Measurements from ENCODE around the gene HTATIP2.

HTATIP2 gene

GRCh38 chr11:20407344-20407743 is 43.8 kb downstream of the HTATIP2 start:
- Histone ChIP-seq H3K9me3 (ENCODE audit: control insufficient read depth, insufficient read depth, low read length) (no peaks in the 10 kb centered on the region), H3K4me1 (ENCODE audit: control insufficient read depth, low read length) (no peaks in the 10 kb centered on the region)
- TF ChIP-seq CTCF (IDR thresholded peaks at IDR 0.05; ENCODE audit: low read depth, low read length, poor library complexity, severe bottlenecking) = no peak
- TF ChIP-seq EZH2phosphoT487 (IDR thresholded peaks at IDR 0.05; ENCODE audit: borderline replicate concordance, low read length) = no peak

GRCh38 chr11:20415432-20415831 is 51.9 kb downstream of the HTATIP2 start:
- no peak overlapping the region for H3K4me2 ChIP-seq (ENCODE audit: low read length)
- H3K9me2 ChIP-seq (replicated peaks; ENCODE audit: control insufficient read depth, low read length) = no peaks in the 10 kb centered on the region
- H3K9me3 ChIP-seq (ENCODE audit: control insufficient read depth, insufficient read depth, low read length) = no peaks in the 10 kb centered on the region
- no peaks in the 10 kb centered on the region for H3F3A ChIP-seq (ENCODE audit: control insufficient read depth, insufficient read depth)
- no peak overlapping the region for H3K27ac ChIP-seq (ENCODE audit: low read depth, low read length)
- H3K27me3 ChIP-seq (ENCODE audit: control insufficient read depth, low read length) = no peaks in the 10 kb centered on the region
- no peaks in the 10 kb centered on the region for H4K20me1 ChIP-seq (ENCODE audit: control insufficient read depth, insufficient read depth, low read depth, low read length)
- H3K4me3 ChIP-seq (ENCODE audit: low read length) = no peak overlapping the region
- H3K36me3 ChIP-seq (ENCODE audit: control insufficient read depth, low read length) = peaks cover 97% of the 10 kb centered on the region
- no peak for TF ChIP-seq EZH2phosphoT487 (IDR thresholded peaks at IDR 0.05; ENCODE audit: borderline replicate concordance, low read length)
- TF ChIP-seq CTCF (IDR thresholded peaks at IDR 0.05; ENCODE audit: low read depth, low read length, poor library complexity, severe bottlenecking) = no peak
- peaks cover 14% of the 10 kb centered on the region for H3K79me2 ChIP-seq (ENCODE audit: control insufficient read depth, low read length)
- H3K4me1 ChIP-seq (ENCODE audit: control insufficient read depth, low read length) = no peaks in the 10 kb centered on the region

More at GRCh38 chr11:20407344-20407743, 43.8 kb downstream of the HTATIP2 start:
- Histone ChIP-seq H3K27ac (ENCODE audit: low read depth, low read length) (no peak overlapping the region), H3F3A (ENCODE audit: control insufficient read depth, insufficient read depth) (no peaks in the 10 kb centered on the region), H3K36me3 (ENCODE audit: control insufficient read depth, low read length) (peaks cover 87% of the 10 kb centered on the region), H3K4me2 (ENCODE audit: low read length) (no peak overlapping the region), H4K20me1 (ENCODE audit: control insufficient read depth, insufficient read depth, low read depth, low read length) (no peaks in the 10 kb centered on the region), H3K9me2 (replicated peaks; ENCODE audit: control insufficient read depth, low read length) (no peaks in the 10 kb centered on the region), H3K4me3 (ENCODE audit: low read length) (no peak overlapping the region), H3K79me2 (ENCODE audit: control insufficient read depth, low read length) (0 out of 2 replicates have a peak, but pooled peaks cover 3% of the 10 kb centered on the region), H3K27me3 (ENCODE audit: control insufficient read depth, low read length) (no peaks in the 10 kb centered on the region)

GRCh38 chr11:20417771-20418170 is 54.3 kb downstream of the HTATIP2 start:
- Histone ChIP-seq H3K9me3 (ENCODE audit: control insufficient read depth, insufficient read depth, low read length) (no peaks in the 10 kb centered on the region), H4K20me1 (ENCODE audit: control insufficient read depth, insufficient read depth, low read depth, low read length) (no peaks in the 10 kb centered on the region), H3K27ac (ENCODE audit: low read depth, low read length) (no peak overlapping the region), H3K36me3 (ENCODE audit: control insufficient read depth, low read length) (peaks cover 97% of the 10 kb centered on the region), H3K4me1 (ENCODE audit: control insufficient read depth, low read length) (no peaks in the 10 kb centered on the region), H3F3A (ENCODE audit: control insufficient read depth, insufficient read depth) (no peaks in the 10 kb centered on the region), H3K9me2 (replicated peaks; ENCODE audit: control insufficient read depth, low read length) (no peaks in the 10 kb centered on the region), H3K4me2 (ENCODE audit: low read length) (no peak overlapping the region), H3K4me3 (ENCODE audit: low read length) (no peak overlapping the region), H3K27me3 (ENCODE audit: control insufficient read depth, low read length) (no peaks in the 10 kb centered on the region), H3K79me2 (ENCODE audit: control insufficient read depth, low read length) (peaks cover 11% of the 10 kb centered on the region)
- TF ChIP-seq CTCF (IDR thresholded peaks at IDR 0.05; ENCODE audit: low read depth, low read length, poor library complexity, severe bottlenecking) = no peak
- no peak for TF ChIP-seq EZH2phosphoT487 (IDR thresholded peaks at IDR 0.05; ENCODE audit: borderline replicate concordance, low read length)
